HG03139 (cell line): Measurements from ENCODE around the gene RNF224.

Experiments used
- ATAC-seq: cut with Tn5 transposase; IDR thresholded peaks from one replicate; pipeline ENCODE4 v1.9.1; 2021; ENCODE audit not compliant: unreplicated experiment

The RNF224 gene

GRCh38 chr9:137225699-137226331 lies 1.5 kb upstream of the RNF224 start:
- no peak for ATAC-seq

GRCh38 chr9:137226338-137227053 lies 806 bp upstream of the RNF224 start:
- no peak for ATAC-seq

- ATAC-seq: no peak
Observed at GRCh38 chr9:137227853-137228505, 677 bp downstream of the RNF224 start.

- no peak for ATAC-seq
Observed at GRCh38 chr9:137228506-137228967, 1.2 kb downstream of the RNF224 start.

- no peak for ATAC-seq
Observed at GRCh38 chr9:137228968-137229896, 1.9 kb downstream of the RNF224 start.

- ATAC-seq: no peak
Observed at GRCh38 chr9:137229903-137230704, 2.8 kb downstream of the RNF224 start.

GRCh38 chr9:137230705-137231371 lies 3.5 kb downstream of the RNF224 start, which contains the start of gene SLC34A3:
SLC34A3 (plus strand) TSS chr9:137230901; CDS start chr9:137231703, 802 bp downstream.
- ATAC-seq: no peak

GRCh38 chr9:137231372-137232039 lies 4.2 kb downstream of the RNF224 start:
- no peak for ATAC-seq

GRCh38 chr9:137232101-137232500 lies 4.8 kb downstream of the RNF224 start:
- no peak for ATAC-seq

GRCh38 chr9:137232510-137232909 lies 5.2 kb downstream of the RNF224 start:
- no peak for ATAC-seq

- no peak for ATAC-seq
Observed at GRCh38 chr9:137233143-137233980, 6.1 kb downstream of the RNF224 start.

- no peak for ATAC-seq
Observed at GRCh38 chr9:137234055-137234697, 6.9 kb downstream of the RNF224 start.

GRCh38 chr9:137234758-137235423 lies 7.6 kb downstream of the RNF224 start:
- no peak for ATAC-seq

GRCh38 chr9:137235424-137236237 lies 8.3 kb downstream of the RNF224 start:
- no peak for ATAC-seq

- ATAC-seq: peak; percentile 21
Observed at GRCh38 chr9:137236238-137236935, 9.1 kb downstream of the RNF224 start.
